GM18861 (cell line): ENCODE data around the gene LRRC8D.

Experiments
- ATAC-seq: cut with Tn5 transposase; IDR thresholded peaks from one replicate; pipeline ENCODE4 v1.9.1; 2021; ENCODE audit not compliant: unreplicated experiment

Gene LRRC8D

GRCh38 chr1:89865498-89866382, 44.9 kb downstream of the LRRC8D start:
- ATAC-seq: no peak

- no peak for ATAC-seq
These were observed 45.7 kb downstream of the LRRC8D start for GRCh38 chr1:89866568-89866967.

GRCh38 chr1:89870998-89871397, 50.2 kb downstream of the LRRC8D start:
- no peak for ATAC-seq

- ATAC-seq: no peak
These were observed 51.1 kb downstream of the LRRC8D start for GRCh38 chr1:89871768-89872473.

- no peak for ATAC-seq
These were observed 51.7 kb downstream of the LRRC8D start for GRCh38 chr1:89872567-89872966.

GRCh38 chr1:89873288-89873687, 52.5 kb downstream of the LRRC8D start:
- ATAC-seq: no peak

- no peak for ATAC-seq
These were observed 52.9 kb downstream of the LRRC8D start for GRCh38 chr1:89873770-89874169.

GRCh38 chr1:89876463-89876862, 55.6 kb downstream of the LRRC8D start:
- ATAC-seq: no peak

- ATAC-seq: no peak
These were observed 56.9 kb downstream of the LRRC8D start for GRCh38 chr1:89877756-89878155.

- no peak for ATAC-seq
These were observed 57.4 kb downstream of the LRRC8D start for GRCh38 chr1:89878256-89878655.

GRCh38 chr1:89880679-89881078, 59.8 kb downstream of the LRRC8D start:
- no peak for ATAC-seq

GRCh38 chr1:89881415-89882058, 60.7 kb downstream of the LRRC8D start:
- no peak for ATAC-seq

- ATAC-seq: no peak
These were observed 61.7 kb downstream of the LRRC8D start for GRCh38 chr1:89882348-89883029.

- ATAC-seq: no peak
These were observed 62.2 kb downstream of the LRRC8D start for GRCh38 chr1:89883030-89883379.

GRCh38 chr1:89884718-89885596, 64.1 kb downstream of the LRRC8D start:
- no peak for ATAC-seq

GRCh38 chr1:89887270-89887669, 66.4 kb downstream of the LRRC8D start:
- no peak for ATAC-seq

- ATAC-seq: no peak
These were observed 66.9 kb downstream of the LRRC8D start for GRCh38 chr1:89887713-89888112.

- ATAC-seq: no peak
These were observed 67.9 kb downstream of the LRRC8D start for GRCh38 chr1:89888480-89889322.

- no peak for ATAC-seq
These were observed 68.4 kb downstream of the LRRC8D start for GRCh38 chr1:89889323-89889615.
